ENCODE data around the gene NEGR1.

Gene NEGR1

DNA sequence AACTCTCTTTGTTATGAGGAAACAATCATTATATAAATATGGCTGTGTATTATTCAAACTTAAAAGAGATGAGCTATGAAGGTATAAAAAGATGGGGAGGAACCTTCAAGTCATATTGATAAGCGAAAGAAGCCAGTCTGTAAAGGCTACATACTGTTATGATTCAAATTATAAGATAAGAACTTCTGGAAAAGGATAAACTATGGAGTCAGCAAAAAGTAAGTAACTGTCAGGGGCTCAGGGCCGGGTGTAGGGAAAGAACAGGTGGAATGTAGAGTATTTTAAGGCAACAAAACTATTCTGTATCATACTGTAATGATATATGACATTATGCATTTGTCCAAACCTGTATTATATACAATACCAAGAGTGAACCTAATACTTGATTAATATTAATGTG, 628.4 kb downstream of the NEGR1 start:
- no peak overlapping the region for H3K27ac ChIP-seq (ENCODE audit: low read length)
- H3K4me2 ChIP-seq (ENCODE audit: low read length): no peak overlapping the region
- H3K36me3 ChIP-seq (replicated peaks; ENCODE audit: low read depth, low read length): no peaks in the 10 kb centered on the region
- peaks cover 4% of the 10 kb centered on the region; the same call in 1 of the 2 replicates for H3K4me1 ChIP-seq (ENCODE audit: low read length)
- no peaks in the 10 kb centered on the region for H3K79me2 ChIP-seq (ENCODE audit: low read length)
- no peaks in the 10 kb centered on the region for H3K27me3 ChIP-seq (ENCODE audit: low read depth, low read length)
- no peaks in the 10 kb centered on the region for H4K20me1 ChIP-seq (ENCODE audit: insufficient read depth, low read length)
- no peak overlapping the region for H2AFZ ChIP-seq (ENCODE audit: low read depth, low read length)
- no peak overlapping the region for H3K9ac ChIP-seq (ENCODE audit: low read length)
- H3K9me3 ChIP-seq (ENCODE audit: insufficient read depth, low read length): no peaks in the 10 kb centered on the region
- H3K4me3 ChIP-seq (ENCODE audit: low read length): no peak overlapping the region
- no peak for TF ChIP-seq EZH2phosphoT487 (IDR thresholded peaks at IDR 0.05; ENCODE audit: low read depth)
- TF ChIP-seq, protein P1, sequence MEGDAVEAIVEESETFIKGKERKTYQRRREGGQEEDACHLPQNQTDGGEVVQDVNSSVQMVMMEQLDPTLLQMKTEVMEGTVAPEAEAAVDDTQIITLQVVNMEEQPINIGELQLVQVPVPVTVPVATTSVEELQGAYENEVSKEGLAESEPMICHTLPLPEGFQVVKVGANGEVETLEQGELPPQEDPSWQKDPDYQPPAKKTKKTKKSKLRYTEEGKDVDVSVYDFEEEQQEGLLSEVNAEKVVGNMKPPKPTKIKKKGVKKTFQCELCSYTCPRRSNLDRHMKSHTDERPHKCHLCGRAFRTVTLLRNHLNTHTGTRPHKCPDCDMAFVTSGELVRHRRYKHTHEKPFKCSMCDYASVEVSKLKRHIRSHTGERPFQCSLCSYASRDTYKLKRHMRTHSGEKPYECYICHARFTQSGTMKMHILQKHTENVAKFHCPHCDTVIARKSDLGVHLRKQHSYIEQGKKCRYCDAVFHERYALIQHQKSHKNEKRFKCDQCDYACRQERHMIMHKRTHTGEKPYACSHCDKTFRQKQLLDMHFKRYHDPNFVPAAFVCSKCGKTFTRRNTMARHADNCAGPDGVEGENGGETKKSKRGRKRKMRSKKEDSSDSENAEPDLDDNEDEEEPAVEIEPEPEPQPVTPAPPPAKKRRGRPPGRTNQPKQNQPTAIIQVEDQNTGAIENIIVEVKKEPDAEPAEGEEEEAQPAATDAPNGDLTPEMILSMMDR (IDR thresholded peaks at IDR 0.05; ENCODE audit: low read depth, low read length): no peak

DNA sequence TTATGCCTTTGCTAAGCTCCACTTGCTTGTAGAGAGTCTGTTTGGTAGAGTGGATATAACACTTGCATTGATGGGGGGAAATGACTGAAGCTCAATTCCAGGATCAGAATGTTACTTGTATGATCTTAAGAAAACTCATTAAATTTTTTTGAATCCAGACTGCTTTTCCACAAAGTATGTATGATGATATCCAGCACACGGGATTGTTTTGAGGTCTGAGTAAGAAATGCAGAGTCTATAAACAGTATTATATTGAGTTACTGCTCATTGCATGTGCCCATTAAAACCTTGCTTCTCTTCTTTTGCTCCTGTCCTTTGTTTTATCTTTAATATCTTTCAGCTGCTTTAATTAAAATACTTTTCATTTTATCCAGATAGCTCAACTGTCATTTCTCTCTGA, 631.1 kb downstream of the NEGR1 start:
- Histone ChIP-seq H3K4me1 (ENCODE audit: low read length) (peaks cover 4% of the 10 kb centered on the region; the same call in 1 of the 2 replicates), H3K4me2 (ENCODE audit: low read length) (no peak overlapping the region), H3K9ac (ENCODE audit: low read length) (no peak overlapping the region), H2AFZ (ENCODE audit: low read depth, low read length) (no peak overlapping the region), H3K27ac (ENCODE audit: low read length) (no peak overlapping the region), H4K20me1 (ENCODE audit: insufficient read depth, low read length) (no peaks in the 10 kb centered on the region), H3K27me3 (ENCODE audit: low read depth, low read length) (no peaks in the 10 kb centered on the region), H3K79me2 (ENCODE audit: low read length) (no peaks in the 10 kb centered on the region), H3K4me3 (ENCODE audit: low read length) (no peak overlapping the region), H3K9me3 (ENCODE audit: insufficient read depth, low read length) (no peaks in the 10 kb centered on the region), H3K36me3 (replicated peaks; ENCODE audit: low read depth, low read length) (no peaks in the 10 kb centered on the region)
- TF ChIP-seq, protein P1 (IDR thresholded peaks at IDR 0.05; ENCODE audit: low read depth, low read length): no peak
- no peak for TF ChIP-seq EZH2phosphoT487 (IDR thresholded peaks at IDR 0.05; ENCODE audit: low read depth)

DNA sequence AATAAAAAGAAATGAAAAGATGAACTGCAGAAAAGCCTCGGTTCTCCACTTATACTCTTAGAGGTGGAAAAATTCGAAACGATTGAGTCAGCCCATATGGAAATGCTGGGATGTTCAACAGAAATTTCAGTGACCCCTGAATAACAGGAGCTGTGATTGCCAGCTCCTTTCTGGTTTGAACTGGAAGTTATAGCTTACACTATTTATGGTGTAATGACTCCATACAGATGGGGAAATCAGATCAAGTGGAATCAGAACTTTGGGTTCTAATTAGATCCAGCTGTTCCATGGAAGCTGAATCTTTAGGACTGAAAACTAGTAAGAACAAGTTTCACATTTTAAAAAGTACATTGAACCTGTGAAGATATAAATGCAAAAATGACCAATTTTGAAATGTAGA, 632.2 kb downstream of the NEGR1 start:
- H3K79me2 ChIP-seq (ENCODE audit: low read length): no peaks in the 10 kb centered on the region
- no peaks in the 10 kb centered on the region for H3K9me3 ChIP-seq (ENCODE audit: insufficient read depth, low read length)
- H3K36me3 ChIP-seq (replicated peaks; ENCODE audit: low read depth, low read length): no peaks in the 10 kb centered on the region
- no peaks in the 10 kb centered on the region for H3K27me3 ChIP-seq (ENCODE audit: low read depth, low read length)
- no peak overlapping the region for H3K4me3 ChIP-seq (ENCODE audit: low read length)
- no peak overlapping the region for H3K27ac ChIP-seq (ENCODE audit: low read length)
- H3K9ac ChIP-seq (ENCODE audit: low read length): no peak overlapping the region
- TF ChIP-seq, protein P1 (IDR thresholded peaks at IDR 0.05; ENCODE audit: low read depth, low read length): no peak
- TF ChIP-seq EZH2phosphoT487 (IDR thresholded peaks at IDR 0.05; ENCODE audit: low read depth): no peak
- no peaks in the 10 kb centered on the region for H4K20me1 ChIP-seq (ENCODE audit: insufficient read depth, low read length)
- H2AFZ ChIP-seq (ENCODE audit: low read depth, low read length): no peak overlapping the region
- peaks cover 4% of the 10 kb centered on the region; the same call in 1 of the 2 replicates for H3K4me1 ChIP-seq (ENCODE audit: low read length)
- H3K4me2 ChIP-seq (ENCODE audit: low read length): no peak overlapping the region

DNA sequence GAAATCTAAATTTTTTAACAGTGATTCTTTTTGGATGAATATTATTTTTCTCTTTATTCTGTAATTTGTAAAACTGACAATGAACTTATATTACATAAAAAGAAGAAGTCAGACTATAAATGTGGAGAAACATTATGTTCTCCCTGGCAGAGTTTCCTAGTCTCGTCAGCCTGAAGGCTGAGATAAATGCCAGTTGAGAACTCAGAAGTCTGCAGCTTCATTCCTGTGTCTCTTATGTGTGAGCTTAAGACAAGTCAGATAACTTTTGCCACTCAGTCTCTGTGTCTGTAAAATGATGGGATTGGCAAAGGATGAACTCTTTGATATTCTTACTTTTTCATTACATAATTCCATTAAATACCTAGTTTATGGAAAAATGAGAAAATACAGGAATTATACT, 632.7 kb downstream of the NEGR1 start:
- Histone ChIP-seq H3K27me3 (ENCODE audit: low read depth, low read length) (no peaks in the 10 kb centered on the region), H3K4me1 (ENCODE audit: low read length) (peaks cover 1% of the 10 kb centered on the region; the same call in 1 of the 2 replicates), H3K9ac (ENCODE audit: low read length) (no peak overlapping the region), H3K27ac (ENCODE audit: low read length) (no peak overlapping the region), H2AFZ (ENCODE audit: low read depth, low read length) (no peak overlapping the region), H3K4me2 (ENCODE audit: low read length) (no peak overlapping the region), H3K79me2 (ENCODE audit: low read length) (no peaks in the 10 kb centered on the region), H3K36me3 (replicated peaks; ENCODE audit: low read depth, low read length) (no peaks in the 10 kb centered on the region), H3K4me3 (ENCODE audit: low read length) (no peak overlapping the region), H4K20me1 (ENCODE audit: insufficient read depth, low read length) (no peaks in the 10 kb centered on the region), H3K9me3 (ENCODE audit: insufficient read depth, low read length) (no peaks in the 10 kb centered on the region)
- TF ChIP-seq EZH2phosphoT487 (IDR thresholded peaks at IDR 0.05; ENCODE audit: low read depth): no peak
- TF ChIP-seq, protein P1 (IDR thresholded peaks at IDR 0.05; ENCODE audit: low read depth, low read length): no peak
